HG02981 (cell line): ENCODE results near the gene PCK2.
"Not testable (repeated sequence)": the region's sequence is repeated elsewhere in the genome, so short reads cannot be mapped to it uniquely, and the experiment has no call there.

Experiments
- ATAC-seq: cut with Tn5 transposase; IDR thresholded peaks from one replicate; pipeline ENCODE4 v1.9.1; 2021; ENCODE audit warnings: mild to moderate bottlenecking, moderate library complexity; ENCODE audit not compliant: unreplicated experiment

The PCK2 gene

GRCh38 chr14:24093901-24094840, at the start of gene PCK2:
Gene PCK2 (plus strand): TSS chr14:24094311. CDS start chr14:24094406, 95 bp downstream.
- peak; percentile 52 for ATAC-seq

GRCh38 chr14:24049002-24049401, 45.1 kb upstream of the PCK2 start:
- ATAC-seq, result not testable (repeated sequence)

GRCh38 chr14:24050753-24051152, 43.4 kb upstream of the PCK2 start:
- ATAC-seq, result not testable (repeated sequence)

GRCh38 chr14:24051176-24051788, 42.8 kb upstream of the PCK2 start:
- ATAC-seq, result no peak

GRCh38 chr14:24051789-24052655, 42.1 kb upstream of the PCK2 start, which contains the start of gene CARMIL3:
Gene CARMIL3 (plus strand): TSS chr14:24052009. CDS start chr14:24052154, 145 bp downstream.
- ATAC-seq, result peak; percentile 76

- ATAC-seq, result no peak
Observed at GRCh38 chr14:24052656-24053547, 41.2 kb upstream of the PCK2 start.

GRCh38 chr14:24053548-24054323, 40.4 kb upstream of the PCK2 start:
- no peak for ATAC-seq

GRCh38 chr14:24054324-24054641, 39.8 kb upstream of the PCK2 start:
- no peak for ATAC-seq

GRCh38 chr14:24054646-24055045, 39.5 kb upstream of the PCK2 start:
- no peak for ATAC-seq

- ATAC-seq, result no peak
Observed at GRCh38 chr14:24055971-24056799, 37.9 kb upstream of the PCK2 start.

GRCh38 chr14:24056800-24057184, 37.3 kb upstream of the PCK2 start:
- no peak for ATAC-seq

GRCh38 chr14:24057271-24057670, 36.8 kb upstream of the PCK2 start:
- no peak for ATAC-seq

GRCh38 chr14:24057867-24058259, 36.2 kb upstream of the PCK2 start:
- ATAC-seq, result no peak

GRCh38 chr14:24058260-24058950, 35.7 kb upstream of the PCK2 start:
- ATAC-seq, result peak; percentile 57

- no peak for ATAC-seq
Observed at GRCh38 chr14:24058951-24059475, 35.1 kb upstream of the PCK2 start.

GRCh38 chr14:24059841-24060388, 34.2 kb upstream of the PCK2 start:
- ATAC-seq, result no peak

- ATAC-seq, result no peak
Observed at GRCh38 chr14:24060443-24060842, 33.7 kb upstream of the PCK2 start.
